DOHH2 (cell line): ENCODE measurements around the gene SIAH1.

Experiments
- H3F3A ChIP-seq: fragments of 200-600 bp; sonication (generic), shearing (Covaris generic); 2 replicates; pipeline ENCODE4 v1.6.0; 2016; ENCODE audit warnings: antibody characterized with exemption, mild to moderate bottlenecking; ENCODE audit not compliant: control insufficient read depth, insufficient read depth
- H3K27ac ChIP-seq: fragments of 200-600 bp; sonication (generic); 2 replicates; pipeline ENCODE4 v1.5.1; 2014; ENCODE audit warnings: low read depth, mild to moderate bottlenecking, low read length, moderate library complexity
- H3K27me3 ChIP-seq: fragments of 200-600 bp; sonication (generic); 2 replicates; pipeline ENCODE4 v1.6.1; 2014; ENCODE audit warnings: mild to moderate bottlenecking, low read length, mixed read lengths; ENCODE audit not compliant: control insufficient read depth
- H3K36me3 ChIP-seq: fragments of 200-600 bp; sonication (generic); 2 replicates; pipeline ENCODE4 v1.6.1; 2014; ENCODE audit warnings: mild to moderate bottlenecking, low read length, moderate library complexity, mixed read lengths; ENCODE audit not compliant: control insufficient read depth
- H3K4me1 ChIP-seq: fragments of 200-600 bp; sonication (generic); 2 replicates; pipeline ENCODE4 v1.6.1; 2014; ENCODE audit warnings: mild to moderate bottlenecking, low read length, mixed read lengths; ENCODE audit not compliant: control insufficient read depth
- H3K4me2 ChIP-seq: fragments of 200-600 bp; sonication (generic); 2 replicates; pipeline ENCODE4 v1.6.0; 2014; ENCODE audit warnings: mild to moderate bottlenecking, low read length, moderate library complexity
- H3K4me3 ChIP-seq: fragments of 200-600 bp; sonication (generic); 2 replicates; pipeline ENCODE4 v1.5.1; 2014; ENCODE audit warnings: mild to moderate bottlenecking, low read length, mixed read lengths
- H3K79me2 ChIP-seq: fragments of 200-600 bp; sonication (generic); 2 replicates; pipeline ENCODE4 v1.6.1; 2014; ENCODE audit warnings: mild to moderate bottlenecking, low read length, mixed read lengths; ENCODE audit not compliant: control insufficient read depth
- H3K9me2 ChIP-seq: fragments of 200-600 bp; sonication (generic); replicated peaks from 2 replicates; pipeline ENCODE4 v1.6.1; 2014; ENCODE audit warnings: mild to moderate bottlenecking, low read length, mixed read lengths; ENCODE audit not compliant: control insufficient read depth
- H3K9me3 ChIP-seq: fragments of 200-600 bp; sonication (generic); 2 replicates; pipeline ENCODE4 v1.6.1; 2014; ENCODE audit warnings: antibody characterized with exemption, low read length, mixed read lengths; ENCODE audit not compliant: control insufficient read depth, insufficient read depth
- H4K20me1 ChIP-seq: fragments of 200-600 bp; sonication (generic); 2 replicates; pipeline ENCODE4 v1.6.0; 2014; ENCODE audit warnings: low read depth, mild to moderate bottlenecking, antibody characterized with exemption, low read length, moderate library complexity; ENCODE audit not compliant: control insufficient read depth, insufficient read depth
- EZH2phosphoT487 ChIP-seq: fragments of 200-600 bp; sonication (generic); IDR thresholded peaks from 2 replicates; pipeline ENCODE4 v1.6.1; 2017; ENCODE audit warnings: borderline replicate concordance, mild to moderate bottlenecking, antibody characterized with exemption, low read length, moderate library complexity, mixed read lengths
- TF ChIP-seq, protein P1 (sequence below): fragments of 200-600 bp; sonication (generic); IDR thresholded peaks from one replicate; pipeline ENCODE4 v1.5.1; 2014; ENCODE audit warnings: antibody characterized with exemption, mild to moderate bottlenecking, low read depth, low read length; ENCODE audit not compliant: poor library complexity, severe bottlenecking

Gene SIAH1

DNA sequence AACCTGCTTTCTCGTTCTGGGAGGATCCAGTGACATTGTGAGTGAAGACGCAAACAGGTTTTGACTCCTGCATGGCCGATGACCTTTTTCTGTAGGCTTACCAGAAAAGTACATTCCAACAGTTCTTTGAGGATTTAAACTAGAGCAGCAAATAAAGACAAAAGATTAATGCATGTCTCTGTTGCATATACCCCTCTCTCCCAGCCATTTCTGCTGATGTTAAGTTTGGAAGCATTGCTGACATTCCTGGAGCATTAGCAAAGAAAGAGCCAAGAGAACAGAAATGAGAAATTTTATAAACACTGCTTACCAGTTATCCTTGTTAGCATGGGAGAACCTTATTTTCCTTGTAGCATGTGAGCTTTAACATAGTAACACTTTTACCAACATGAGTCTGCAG, 49.3 kb downstream of the SIAH1 start:
- H3K27ac ChIP-seq: no peak overlapping the region
- H4K20me1 ChIP-seq: no peaks in the 10 kb centered on the region
- no peaks in the 10 kb centered on the region for H3K4me1 ChIP-seq
- H3K9me2 ChIP-seq: no peaks in the 10 kb centered on the region
- no peak overlapping the region for H3K4me3 ChIP-seq
- peaks cover 41% of the 10 kb centered on the region for H3K36me3 ChIP-seq
- no peaks in the 10 kb centered on the region for H3F3A ChIP-seq
- TF ChIP-seq, protein P1, sequence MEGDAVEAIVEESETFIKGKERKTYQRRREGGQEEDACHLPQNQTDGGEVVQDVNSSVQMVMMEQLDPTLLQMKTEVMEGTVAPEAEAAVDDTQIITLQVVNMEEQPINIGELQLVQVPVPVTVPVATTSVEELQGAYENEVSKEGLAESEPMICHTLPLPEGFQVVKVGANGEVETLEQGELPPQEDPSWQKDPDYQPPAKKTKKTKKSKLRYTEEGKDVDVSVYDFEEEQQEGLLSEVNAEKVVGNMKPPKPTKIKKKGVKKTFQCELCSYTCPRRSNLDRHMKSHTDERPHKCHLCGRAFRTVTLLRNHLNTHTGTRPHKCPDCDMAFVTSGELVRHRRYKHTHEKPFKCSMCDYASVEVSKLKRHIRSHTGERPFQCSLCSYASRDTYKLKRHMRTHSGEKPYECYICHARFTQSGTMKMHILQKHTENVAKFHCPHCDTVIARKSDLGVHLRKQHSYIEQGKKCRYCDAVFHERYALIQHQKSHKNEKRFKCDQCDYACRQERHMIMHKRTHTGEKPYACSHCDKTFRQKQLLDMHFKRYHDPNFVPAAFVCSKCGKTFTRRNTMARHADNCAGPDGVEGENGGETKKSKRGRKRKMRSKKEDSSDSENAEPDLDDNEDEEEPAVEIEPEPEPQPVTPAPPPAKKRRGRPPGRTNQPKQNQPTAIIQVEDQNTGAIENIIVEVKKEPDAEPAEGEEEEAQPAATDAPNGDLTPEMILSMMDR: no peak
- TF ChIP-seq EZH2phosphoT487: no peak
- no peaks in the 10 kb centered on the region for H3K79me2 ChIP-seq
- no peak overlapping the region for H3K4me2 ChIP-seq
- H3K9me3 ChIP-seq: no peaks in the 10 kb centered on the region
- no peaks in the 10 kb centered on the region for H3K27me3 ChIP-seq

DNA sequence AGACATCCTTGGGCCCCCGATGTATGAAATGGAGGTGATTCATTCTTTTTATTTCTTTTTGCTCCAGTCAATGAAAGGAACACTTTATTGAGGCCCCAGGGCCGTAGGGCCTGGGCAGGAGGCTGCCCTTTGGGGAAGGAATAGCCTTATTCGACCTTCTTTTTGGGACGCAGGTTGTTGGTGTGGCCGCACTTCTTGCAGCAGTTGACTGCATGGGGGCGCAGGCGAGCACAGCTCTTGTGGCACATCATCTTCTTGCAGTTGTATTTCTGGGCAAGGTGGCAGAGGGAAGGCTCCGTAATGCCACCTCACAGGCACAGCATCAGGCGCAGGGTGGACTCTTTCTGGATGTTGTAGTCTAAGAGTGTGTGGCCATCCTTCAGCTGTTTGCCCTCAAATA, 50.9 kb downstream of the SIAH1 start:
- no peaks in the 10 kb centered on the region for H3K4me1 ChIP-seq
- no peak overlapping the region for H3K4me3 ChIP-seq
- no peaks in the 10 kb centered on the region for H3K9me2 ChIP-seq
- H3K79me2 ChIP-seq: no peaks in the 10 kb centered on the region
- no peaks in the 10 kb centered on the region for H3K27me3 ChIP-seq
- no peak overlapping the region for H3K27ac ChIP-seq
- H3K9me3 ChIP-seq: no peaks in the 10 kb centered on the region
- no peaks in the 10 kb centered on the region for H4K20me1 ChIP-seq
- peaks cover 38% of the 10 kb centered on the region for H3K36me3 ChIP-seq
- TF ChIP-seq, protein P1: no peak
- no peak for TF ChIP-seq EZH2phosphoT487
- no peak overlapping the region for H3K4me2 ChIP-seq
- H3F3A ChIP-seq: no peaks in the 10 kb centered on the region; the same call in 1 of the 2 replicates

DNA sequence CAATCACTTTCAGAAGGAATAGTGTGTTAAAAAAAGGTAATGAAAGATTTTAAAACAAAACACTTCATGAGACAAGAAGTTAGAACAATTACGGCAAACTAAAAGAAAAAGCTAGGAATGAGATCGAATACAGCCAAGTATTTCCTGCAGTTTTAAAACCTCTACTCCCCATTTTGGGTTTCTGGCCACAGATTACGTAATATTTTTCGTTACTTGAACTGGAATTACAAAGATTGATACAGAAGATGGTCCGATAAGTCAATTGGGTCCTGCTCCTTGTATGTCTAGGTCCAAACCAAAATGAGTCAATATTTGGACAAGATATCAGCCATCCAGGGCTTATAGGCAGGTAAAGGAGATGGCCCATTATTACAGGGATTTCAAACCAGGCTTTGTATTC, 52.2 kb downstream of the SIAH1 start:
- no peak overlapping the region for H3K4me3 ChIP-seq
- H3K27ac ChIP-seq: no peak overlapping the region
- H3K79me2 ChIP-seq: no peaks in the 10 kb centered on the region
- H3F3A ChIP-seq: no peaks in the 10 kb centered on the region; the same call in 1 of the 2 replicates
- no peaks in the 10 kb centered on the region for H3K4me1 ChIP-seq
- H3K4me2 ChIP-seq: no peak overlapping the region
- H3K9me3 ChIP-seq: no peaks in the 10 kb centered on the region
- no peaks in the 10 kb centered on the region for H3K27me3 ChIP-seq
- no peaks in the 10 kb centered on the region for H4K20me1 ChIP-seq
- H3K36me3 ChIP-seq: peaks cover 33% of the 10 kb centered on the region
- TF ChIP-seq, protein P1: no peak
- no peak for TF ChIP-seq EZH2phosphoT487
- no peaks in the 10 kb centered on the region for H3K9me2 ChIP-seq

DNA sequence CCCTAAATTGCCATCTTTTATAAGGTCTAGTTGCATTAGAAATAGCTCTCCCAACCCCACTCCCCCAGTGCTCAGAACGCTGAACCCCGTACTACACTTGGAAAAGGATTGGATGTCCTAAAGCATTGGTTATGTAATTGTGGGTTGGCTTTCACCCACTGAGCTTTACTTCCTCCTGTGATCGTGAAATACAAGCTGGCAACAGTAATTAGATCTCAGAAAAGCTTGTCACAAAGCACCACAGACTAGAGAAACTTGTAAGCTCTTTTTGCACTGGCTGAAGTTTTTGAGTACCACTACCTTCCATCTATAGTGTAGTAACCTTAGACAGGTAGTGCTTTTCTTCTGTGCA, 54.4 kb downstream of the SIAH1 start:
- Histone ChIP-seq H3K27me3 (no peaks in the 10 kb centered on the region), H3K4me3 (no peak overlapping the region), H3K9me2 (no peaks in the 10 kb centered on the region), H3F3A (no peaks in the 10 kb centered on the region; the same call in 1 of the 2 replicates), H3K27ac (no peak overlapping the region), H3K4me2 (no peak overlapping the region), H3K9me3 (no peaks in the 10 kb centered on the region), H3K4me1 (no peaks in the 10 kb centered on the region), H4K20me1 (no peaks in the 10 kb centered on the region), H3K36me3 (peaks cover 18% of the 10 kb centered on the region), H3K79me2 (no peaks in the 10 kb centered on the region)
- TF ChIP-seq, protein P1: no peak
- no peak for TF ChIP-seq EZH2phosphoT487
